MCF 10A (cell line): ENCODE data around the gene SRRM3. TPM values are rescaled to one million over a fixed set of nuclear protein-coding genes. Genes with fewer than 3 reads are reported as not detected.

Experiments used
- BruUV-seq: library from RNA; stranded (reverse); fragments of 400-500 nt; replicated peaks from 2 replicates; lab custom pipeline; 2021; lab: Mats Ljungman, UMichigan
- CTCF ChIA-PET: fragments of 300-600 bp; sonication (Branson Sonifier 250); formaldehyde crosslinking; extraction: SDS; loops from one replicate; lab custom pipeline; 2021; ENCODE audit warnings: antibody characterized with exemption, inconsistent platforms; lab: Yijun Ruan, JAX
- POLR2A ChIA-PET: fragments of 300-600, 350-650 bp; sonication (Branson Sonifier 250); formaldehyde crosslinking; extraction: SDS; loops from one replicate; lab custom pipeline; 2020; ENCODE audit warnings: antibody characterized with exemption, inconsistent platforms; lab: Yijun Ruan, JAX
- DNase-seq: peaks from one replicate; pipeline ENCODE4 v3.0.0-alpha.2; 2018; ENCODE audit not compliant: unreplicated experiment
- H3K27ac Mint-ChIP-seq: one replicate; pipeline ENCODE4 v1.8.0; 2022; ENCODE audit warnings: mild to moderate bottlenecking, low read depth, mixed read lengths; ENCODE audit not compliant: unreplicated experiment
- H3K27me3 Mint-ChIP-seq: one replicate; pipeline ENCODE4 v1.8.0; 2022; ENCODE audit warnings: mixed read lengths; ENCODE audit not compliant: insufficient read depth, unreplicated experiment
- H3K36me3 Mint-ChIP-seq: one replicate; pipeline ENCODE4 v1.8.0; 2022; ENCODE audit warnings: mild to moderate bottlenecking, moderate library complexity, mixed read lengths; ENCODE audit not compliant: insufficient read depth, unreplicated experiment
- H3K4me1 Mint-ChIP-seq: one replicate; pipeline ENCODE4 v1.8.0; 2022; ENCODE audit warnings: mixed read lengths; ENCODE audit not compliant: insufficient read depth, unreplicated experiment
- H3K4me3 Mint-ChIP-seq: one replicate; pipeline ENCODE4 v1.8.0; 2022; ENCODE audit warnings: mild to moderate bottlenecking, moderate library complexity, mixed read lengths; ENCODE audit not compliant: unreplicated experiment
- H3K9me3 Mint-ChIP-seq: one replicate; pipeline ENCODE4 v1.8.0; 2022; ENCODE audit warnings: mixed read lengths; ENCODE audit not compliant: unreplicated experiment
- CTCF ChIP-seq: fragments of 200-600 bp; IDR thresholded peaks from one replicate; pipeline ENCODE4 v1.8.0; 2022; ENCODE audit warnings: antibody characterized with exemption, mild to moderate bottlenecking; ENCODE audit not compliant: unreplicated experiment
- intact Hi-C: fragments of 100-400 bp; cut with micrococcal nuclease; formaldehyde crosslinking; loops from 2 replicates; pipeline ENCODE4 v1.14.1; 2022
- total RNA-seq: library from RNA; stranded (reverse); gene quantifications from 2 replicates; pipeline ENCODE4 v1.2.3, GENCODE V29; 2022

The SRRM3 gene
- total RNA-seq, 1 experiment from 2014 or later = 0.70 TPM

- Mint-ChIP-seq H3K36me3 (no peaks in the 10 kb centered on the region), H3K27me3 (peaks cover 24% of the 10 kb centered on the region), H3K9me3 (no peaks in the 10 kb centered on the region), H3K4me1 (no peaks in the 10 kb centered on the region), H3K4me3 (no peak overlapping the region), H3K27ac (no peak overlapping the region)
- DNase-seq = no peak
- no peak for TF ChIP-seq CTCF
- intact Hi-C loops = no loop called here
- ChIA-PET CTCF (interaction anchor here (1.1 kb wide), 1 partner anchor 26 kb away, joined by 4 read pairs; no protein-coding TSS in a partner anchor), POLR2A (no interaction called here)
- no TSS peak for BruUV-seq
These were observed 63.6 kb downstream of the SRRM3 start for GRCh38 chr7:76265299-76265698.

DNA sequence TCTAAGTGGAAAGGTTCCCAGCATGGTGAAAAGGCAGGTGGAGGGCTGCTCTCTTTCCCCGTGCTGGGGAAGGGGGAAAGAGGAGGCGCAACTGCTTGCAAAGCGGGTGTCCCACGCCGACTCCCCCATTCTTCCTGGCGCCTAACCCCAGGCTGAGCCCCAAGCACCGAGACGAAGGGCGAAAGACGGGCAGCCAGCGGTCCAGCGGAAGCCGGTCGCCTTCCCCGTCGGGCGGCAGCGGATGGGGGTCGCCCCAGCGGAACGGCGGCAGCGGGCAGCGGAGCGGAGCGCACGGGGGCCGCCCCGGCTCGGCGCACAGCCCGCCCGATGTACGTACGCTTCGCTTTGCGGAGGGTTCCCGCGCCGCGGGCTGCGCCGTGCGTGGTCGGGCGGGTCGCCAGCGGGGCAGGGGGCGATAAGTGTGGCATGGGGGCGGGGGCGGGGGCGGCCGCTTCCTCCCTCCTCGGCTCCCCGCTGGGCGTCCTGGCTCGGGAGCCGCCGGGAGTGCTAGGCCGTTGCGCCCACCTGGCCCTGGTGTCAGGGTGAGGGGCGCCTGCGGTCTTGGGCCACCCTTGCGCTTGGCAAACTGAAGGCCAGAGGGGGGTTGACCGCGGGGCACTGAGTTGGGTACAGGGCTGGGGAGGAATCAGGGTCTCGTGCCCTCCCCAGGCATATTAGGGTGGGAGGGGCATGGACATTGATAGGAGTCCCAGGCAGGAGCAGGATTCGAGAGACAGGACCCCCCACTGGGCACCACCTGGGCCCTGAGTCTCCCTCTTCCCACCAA, 65.6 kb downstream of the SRRM3 start:
- intact Hi-C loops = no loop called here
- ChIA-PET CTCF (no interaction called here), POLR2A (interaction anchor here (0.6 kb wide), 1 partner anchor 61 kb away, joined by 4 read pairs; no protein-coding TSS in a partner anchor)
- H3K27ac Mint-ChIP-seq = no peak overlapping the region
- peaks cover 24% of the 10 kb centered on the region for H3K27me3 Mint-ChIP-seq
- H3K36me3 Mint-ChIP-seq = no peaks in the 10 kb centered on the region
- no peak for DNase-seq
- H3K4me1 Mint-ChIP-seq = no peaks in the 10 kb centered on the region
- H3K4me3 Mint-ChIP-seq = no peak overlapping the region
- BruUV-seq = no TSS peak
- no peak for TF ChIP-seq CTCF
- H3K9me3 Mint-ChIP-seq = no peaks in the 10 kb centered on the region

GRCh38 chr7:76267894-76268183, 66.1 kb downstream of the SRRM3 start:
- TF ChIP-seq CTCF = no peak
- ChIA-PET CTCF (no interaction called here), POLR2A (no interaction called here)
- H3K36me3 Mint-ChIP-seq = peaks cover under 1% of the 10 kb centered on the region
- H3K9me3 Mint-ChIP-seq = no peaks in the 10 kb centered on the region
- H3K27me3 Mint-ChIP-seq = peaks cover 30% of the 10 kb centered on the region
- DNase-seq = no peak
- H3K4me1 Mint-ChIP-seq = peaks cover 2% of the 10 kb centered on the region
- no TSS peak for BruUV-seq
- no peak overlapping the region for H3K27ac Mint-ChIP-seq
- no peak overlapping the region for H3K4me3 Mint-ChIP-seq
- intact Hi-C loops = no loop called here

- intact Hi-C loops = no loop called here
- ChIA-PET CTCF (interaction anchor here (0.7 to 1.3 kb wide), 2 partner anchors 46 to 75 kb away, joined by 3 to 4 read pairs; no protein-coding TSS in a partner anchor), POLR2A (no interaction called here)
- Mint-ChIP-seq H3K27ac (no peak overlapping the region), H3K27me3 (peaks cover 35% of the 10 kb centered on the region), H3K9me3 (no peaks in the 10 kb centered on the region), H3K4me1 (peaks cover 6% of the 10 kb centered on the region), H3K4me3 (no peak overlapping the region), H3K36me3 (peaks cover 6% of the 10 kb centered on the region)
- no peak for TF ChIP-seq CTCF
- no TSS peak for BruUV-seq
- no peak for DNase-seq
These were observed 66.7 kb downstream of the SRRM3 start for GRCh38 chr7:76268376-76268775.
